K562 (cell line): ENCODE results near the gene OR2F1. TPM values are rescaled to one million over a fixed set of nuclear protein-coding genes. Genes with fewer than 3 reads are reported as not detected.

ENCODE experiments used
- ATAC-seq: fragments of 200-7000 bp; cut with Tn5 transposase; 3 replicates; pipeline ENCODE4 v1.9.1; 2020; ENCODE audit warnings: moderate library complexity
- BruUV-seq: library from RNA; stranded (reverse); fragments of 400-500 nt; replicated peaks from 2 replicates; lab custom pipeline; 2021; lab: Mats Ljungman, UMichigan
- CTCF ChIA-PET: fragments of 300-600 bp; formaldehyde crosslinking; extraction: SDS; loops from one replicate; lab custom pipeline; 2021; ENCODE audit warnings: low intra/inter-chr PET ratio; lab: Yijun Ruan, JAX
- POLR2A ChIA-PET: fragments of 300-600, 350-650 bp; sonication (Branson Sonifier 250); formaldehyde crosslinking; extraction: SDS; loops from one replicate; lab custom pipeline; 2021; ENCODE audit warnings: antibody characterized with exemption, inconsistent platforms; lab: Yijun Ruan, JAX
- DNase-seq, 4 experiments: peaks; one replicate each; pipeline versions ENCODE4 v3.0.0 to v3.0.0-alpha.2; 2011 to 2018; ENCODE audit warnings: low spot score in 3 of 4, mixed read lengths in 3 of 4; ENCODE audit errors: extremely low read depth in 1 of 4
- FAIRE-seq: peaks from 2 replicates; lab custom pipeline; 2011; peaks lifted over from hg19 to GRCh38; lab: Jason Lieb, UNC
- H2AFZ ChIP-seq: 2 replicates; pipeline ENCODE4 v1.6.0; 2011; ENCODE audit warnings: low read depth, low read length, control low read depth, inconsistent platforms
- H3K27ac ChIP-seq: fragments of 200-600 bp; 3 replicates; pipeline ENCODE4 v1.8.0; 2011; ENCODE audit warnings: low read depth, mild to moderate bottlenecking, control low read depth, inconsistent platforms, low read length, moderate library complexity, mixed read lengths; ENCODE audit errors: extremely low read depth
- H3K27me3 ChIP-seq, 2 experiments: fragments of 300-600 bp in 1 of 2; 2 replicates in 1 of 2; 3 replicates in 1 of 2; pipeline versions ENCODE4 v1.6.0 to v1.8.0; 2011; ENCODE audit warnings: inconsistent platforms in 2 of 2, low read length in 2 of 2, mild to moderate bottlenecking in 1 of 2, mixed read lengths in 1 of 2, moderate library complexity in 1 of 2; ENCODE audit not compliant: control insufficient read depth in 2 of 2, insufficient read depth in 2 of 2
- H3K36me3 ChIP-seq: fragments of 300-600 bp; 3 replicates; pipeline ENCODE4 v1.8.0; 2011; ENCODE audit warnings: mild to moderate bottlenecking, low read length, inconsistent platforms; ENCODE audit not compliant: control insufficient read depth, insufficient read depth
- H3K4me1 ChIP-seq, 2 experiments: fragments of 200-600 bp in 1 of 2; replicated peaks in 1 of 2; 2 replicates in 1 of 2; 3 replicates in 1 of 2; pipeline versions ENCODE4 v1.5.1 to v1.8.0; 2011; ENCODE audit warnings: inconsistent platforms in 2 of 2, low read length in 2 of 2, mild to moderate bottlenecking in 1 of 2, mixed read lengths in 1 of 2, moderate library complexity in 1 of 2; ENCODE audit not compliant: control insufficient read depth in 2 of 2, insufficient read depth in 2 of 2
- H3K4me2 ChIP-seq: 2 replicates; pipeline ENCODE4 v1.6.1; 2011; ENCODE audit warnings: low read length, control low read depth, inconsistent platforms, mixed read lengths; ENCODE audit not compliant: insufficient read depth
- H3K4me3 ChIP-seq: fragments of 200-600 bp; sonication (generic), shearing (Covaris generic); 2 replicates; pipeline ENCODE4 v1.5.1; 2016; ENCODE audit warnings: control low read depth, inconsistent platforms
- H3K79me2 ChIP-seq: fragments of 200-600 bp; 3 replicates; pipeline ENCODE4 v1.8.0; 2011; ENCODE audit warnings: low read length, inconsistent platforms; ENCODE audit not compliant: control insufficient read depth, insufficient read depth
- H3K9ac ChIP-seq, 2 experiments: 2 replicates each; pipeline versions ENCODE4 v1.6.0 to v1.6.1; 2011; ENCODE audit warnings: low read depth in 2 of 2, low read length in 2 of 2, control low read depth in 1 of 2, inconsistent platforms in 1 of 2, mild to moderate bottlenecking in 1 of 2, mixed read lengths in 1 of 2; ENCODE audit not compliant: insufficient read depth in 1 of 2
- H3K9me1 ChIP-seq: one replicate; pipeline ENCODE4 v1.6.0; 2011; ENCODE audit warnings: inconsistent platforms, mild to moderate bottlenecking, low read length, moderate library complexity; ENCODE audit not compliant: control insufficient read depth, insufficient read depth
- H3K9me3 ChIP-seq: replicated peaks from 2 replicates; pipeline ENCODE4 v1.5.1; 2011; ENCODE audit warnings: low read depth, low read length, inconsistent platforms; ENCODE audit not compliant: control insufficient read depth, insufficient read depth
- H4K20me1 ChIP-seq: replicated peaks from 2 replicates; pipeline ENCODE4 v1.6.1; 2011; ENCODE audit warnings: low read length, inconsistent platforms, mixed read lengths; ENCODE audit not compliant: control insufficient read depth, insufficient read depth
- ADNP ChIP-seq: fragments of 200-800 bp; sonication (Bioruptor generic); IDR thresholded peaks from 2 replicates; pipeline ENCODE4 v1.6.1; 2016; ENCODE audit warnings: missing genetic modification characterization, missing compliant biosample characterization
- ARID2 ChIP-seq: fragments of 450-650 bp; IDR thresholded peaks from 2 replicates; pipeline ENCODE4 v1.6.1; 2017; ENCODE audit warnings: antibody characterized with exemption, mild to moderate bottlenecking
- CSDE1 ChIP-seq, 2 experiments: fragments of 450-650 bp; IDR thresholded peaks; 2 replicates each; pipeline ENCODE4 v1.6.1; 2016; ENCODE audit warnings: mild to moderate bottlenecking in 1 of 2
- GABPA ChIP-seq: fragments of 200-800 bp; sonication (Bioruptor generic); conservative IDR thresholded peaks from 2 replicates; pipeline ENCODE4 v1.6.1; 2016; ENCODE audit warnings: low read depth, missing genetic modification characterization, missing compliant biosample characterization
- HEY1 ChIP-seq: fragments of 250-450 bp; sonication (Bioruptor Pico); IDR thresholded peaks from 2 replicates; pipeline ENCODE4 v1.5.0; 2020; ENCODE audit warnings: mild to moderate bottlenecking, moderate library complexity, borderline replicate concordance
- KDM4B ChIP-seq, 2 experiments: fragments of 450-650 bp in 1 of 2; sonication (generic) in 1 of 2; IDR thresholded peaks; 2 replicates each; pipeline ENCODE4 v1.6.1; 2016 to 2017; ENCODE audit warnings: borderline replicate concordance in 2 of 2, antibody characterized with exemption in 1 of 2, low read depth in 1 of 2, mild to moderate bottlenecking in 1 of 2
- MECOM ChIP-seq: fragments of 250-450 bp; sonication (Bioruptor Pico); IDR thresholded peaks from 2 replicates; pipeline ENCODE4 v1.8.0; 2022; ENCODE audit warnings: inconsistent platforms
- MIER1 ChIP-seq: fragments of 450-650 bp; IDR thresholded peaks from 2 replicates; pipeline ENCODE4 v1.6.1; 2016; ENCODE audit warnings: antibody characterized with exemption, mild to moderate bottlenecking, low read depth
- POLR2AphosphoS5 ChIP-seq: IDR thresholded peaks from 2 replicates; pipeline ENCODE4 v1.6.1; 2011; ENCODE audit warnings: mild to moderate bottlenecking, low read depth, low read length, moderate library complexity; ENCODE audit not compliant: control insufficient read depth, insufficient read depth
- PTBP1 ChIP-seq: fragments of 200-400 bp; formaldehyde crosslinking; IDR thresholded peaks from 2 replicates; pipeline ENCODE4 v1.6.1; 2017; ENCODE audit warnings: low read depth, low read length
- RAD21 ChIP-seq, 2 experiments: fragments of 250-450 bp in 1 of 2; fragments of 450-650 bp in 1 of 2; sonication (Bioruptor Pico) in 1 of 2; formaldehyde crosslinking in 1 of 2; IDR thresholded peaks in 1 of 2; conservative IDR thresholded peaks in 1 of 2; 2 replicates each; pipeline versions ENCODE4 v1.4.0 to v1.8.0; 2020 to 2022; ENCODE audit warnings: mild to moderate bottlenecking in 2 of 2, moderate library complexity in 1 of 2
- RBBP5 ChIP-seq: fragments of 200-600 bp; sonication (generic); IDR thresholded peaks from 2 replicates; pipeline ENCODE4 v1.6.1; 2012; ENCODE audit warnings: borderline replicate concordance, mild to moderate bottlenecking, low read length, control low read depth, inconsistent platforms; ENCODE audit not compliant: insufficient read depth, poor library complexity, severe bottlenecking
- ZNF699 ChIP-seq: fragments of 250-450 bp; sonication (Bioruptor Pico); IDR thresholded peaks from 2 replicates; pipeline ENCODE4 v1.8.0; 2021; ENCODE audit warnings: mild to moderate bottlenecking, moderate library complexity; ENCODE audit not compliant: insufficient replicate concordance
- WGBS: fragments of 100-300 bp; shearing (Covaris generic); methylation state at CpG from one replicate; pipeline ENCODE4 v1.1.6; 2016; ENCODE audit warnings: low coverage, mixed read lengths; ENCODE audit not compliant: insufficient coverage; ENCODE audit errors: missing lambda C conversion rate; 5-methylcytosine and 5-hydroxymethylcytosine counted together
- in situ Hi-C: fragments of 300-500 bp; cut with MboI; formaldehyde crosslinking; loops from 4 replicates; pipeline ENCODE4 v1.15.0; 2018; ENCODE audit warnings: inconsistent platforms, mixed read lengths
- intact Hi-C: fragments of 100-400 bp; cut with micrococcal nuclease; formaldehyde crosslinking; loops from 2 replicates; pipeline ENCODE4 v1.14.2; 2022
- polyA plus RNA-seq, 8 experiments: library from polyadenylated mRNA; depleted of rRNA in 4 of 8; stranded (reverse) in 5 of 8; unstranded in 3 of 8; fragments of >200 nt; fragmentation: Nextera tagmentation in 2 of 8; fragmentation: Illumina TruSeq in 1 of 8; extraction: Ambion mirVana in 2 of 8; extraction: Trizol in 1 of 8; gene quantifications; 2 replicates each; pipeline versions ENCODE4 v1.2.1 to v1.2.3, GENCODE V29; 2011 to 2014; ENCODE audit warnings: inconsistent platforms in 1 of 8, missing spikeins in 1 of 8
- total RNA-seq, 7 experiments: library from RNA; depleted of rRNA in 6 of 7; stranded (reverse); fragments of >200 nt in 6 of 7; fragmentation: Illumina TruSeq in 2 of 7; extraction: Trizol in 2 of 7; gene quantifications; 2 replicates each; pipeline versions ENCODE4 v1.2.1 to v1.2.3, GENCODE V29; 2011 to 2021; ENCODE audit warnings: low replicate concordance in 1 of 7
- TF ChIP-seq, protein P1 (sequence below): sonication (generic); formaldehyde crosslinking; IDR thresholded peaks from 2 replicates; pipeline ENCODE4 v1.8.0; 2022; ENCODE audit warnings: mild to moderate bottlenecking, missing genetic modification reagents, borderline replicate concordance
- TF ChIP-seq, protein P2 (sequence below), 2 experiments: IDR thresholded peaks; 2 replicates each; pipeline ENCODE4 v1.6.1; 2012; ENCODE audit warnings: improper control_type of control experiment in 2 of 2, low read depth in 2 of 2, low read length in 2 of 2, borderline replicate concordance in 1 of 2
- TF ChIP-seq, protein P3 (sequence below): fragments of 450-650 bp; IDR thresholded peaks from 2 replicates; pipeline ENCODE4 v1.6.1; 2016

OR2F1 gene
- total and polyA plus RNA-seq, 9 of the 15 experiments (the other 6 are each of a cell fraction or from before 2014, with no cell fraction given) = not detected

DNA sequence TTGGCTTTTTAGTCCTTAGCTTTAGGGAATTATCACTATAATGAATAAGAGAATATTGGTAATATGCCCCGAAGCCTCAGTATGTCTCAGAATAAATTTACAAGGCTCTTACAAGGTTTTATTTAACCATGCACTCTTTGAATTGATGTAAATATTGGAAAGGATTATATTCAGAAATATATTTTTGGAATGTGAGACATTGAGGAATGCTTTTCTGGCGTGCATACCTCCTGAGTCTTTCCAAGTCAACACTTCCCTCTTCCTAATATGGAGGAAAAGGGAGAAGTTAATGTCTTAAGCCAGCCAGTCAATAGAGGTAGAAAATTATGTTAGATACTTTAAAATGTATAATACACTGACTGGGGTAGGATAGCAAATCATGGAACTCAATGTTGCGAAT is 1.2 kb upstream of the OR2F1 start:
- intact Hi-C loops = no loop called here
- Histone ChIP-seq H4K20me1 (no peaks in the 10 kb centered on the region), H2AFZ (no peak overlapping the region), H3K4me3 (no peak overlapping the region), H3K9ac (no peak overlapping the region), H3K79me2 (no peaks in the 10 kb centered on the region), H3K4me2 (no peak overlapping the region), H3K9me1 (no peaks in the 10 kb centered on the region), H3K27me3 (no peaks in the 10 kb centered on the region; a peak in 2 of 5 replicates), H3K9me3 (no peaks in the 10 kb centered on the region), H3K4me1 (0 out of 5 replicates have a peak, but pooled peaks cover 0 to 2% of the 10 kb centered on the region in 2 experiments), H3K36me3 (no peaks in the 10 kb centered on the region), H3K27ac (no peak overlapping the region)
- BruUV-seq = no TSS peak
- CTCF ChIA-PET = no interaction called here
- DNase-seq = no peak
- POLR2A ChIA-PET = no interaction called here
- ATAC-seq = no peak
- 5% methylated on average over 3 of the region's 3 CpGs for WGBS
- in situ Hi-C loops = no loop called here
- no peak for FAIRE-seq
- TF ChIP-seq ZNF699 (no peak), POLR2AphosphoS5 (no peak), MECOM (no peak), PTBP1 (no peak), RBBP5 (no peak), HEY1 (CRISPR knock-in tag) (no peak), ARID2 (no peak), ADNP (no peak), MIER1 (no peak), CSDE1 (IDR thresholded peaks at IDR 0.05) (no peak), RAD21 (CRISPR knock-in tag; conservative IDR thresholded peaks at IDR 0.05 in 1 of 2, IDR thresholded peaks at IDR 0.05 in 1 of 2) (no peak), GABPA (tag) (no peak), KDM4B (IDR thresholded peaks at IDR 0.05; ENCODE audit: borderline replicate concordance in 2 of 2, low read depth in 1 of 2) (no peak)
- TF ChIP-seq, protein P1, sequence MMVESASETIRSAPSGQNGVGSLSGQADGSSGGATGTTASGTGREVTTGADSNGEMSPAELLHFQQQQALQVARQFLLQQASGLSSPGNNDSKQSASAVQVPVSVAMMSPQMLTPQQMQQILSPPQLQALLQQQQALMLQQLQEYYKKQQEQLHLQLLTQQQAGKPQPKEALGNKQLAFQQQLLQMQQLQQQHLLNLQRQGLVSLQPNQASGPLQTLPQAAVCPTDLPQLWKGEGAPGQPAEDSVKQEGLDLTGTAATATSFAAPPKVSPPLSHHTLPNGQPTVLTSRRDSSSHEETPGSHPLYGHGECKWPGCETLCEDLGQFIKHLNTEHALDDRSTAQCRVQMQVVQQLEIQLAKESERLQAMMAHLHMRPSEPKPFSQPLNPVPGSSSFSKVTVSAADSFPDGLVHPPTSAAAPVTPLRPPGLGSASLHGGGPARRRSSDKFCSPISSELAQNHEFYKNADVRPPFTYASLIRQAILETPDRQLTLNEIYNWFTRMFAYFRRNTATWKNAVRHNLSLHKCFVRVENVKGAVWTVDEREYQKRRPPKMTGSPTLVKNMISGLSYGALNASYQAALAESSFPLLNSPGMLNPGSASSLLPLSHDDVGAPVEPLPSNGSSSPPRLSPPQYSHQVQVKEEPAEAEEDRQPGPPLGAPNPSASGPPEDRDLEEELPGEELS (CRISPR knock-in tag) = no peak
- TF ChIP-seq, protein P2, sequence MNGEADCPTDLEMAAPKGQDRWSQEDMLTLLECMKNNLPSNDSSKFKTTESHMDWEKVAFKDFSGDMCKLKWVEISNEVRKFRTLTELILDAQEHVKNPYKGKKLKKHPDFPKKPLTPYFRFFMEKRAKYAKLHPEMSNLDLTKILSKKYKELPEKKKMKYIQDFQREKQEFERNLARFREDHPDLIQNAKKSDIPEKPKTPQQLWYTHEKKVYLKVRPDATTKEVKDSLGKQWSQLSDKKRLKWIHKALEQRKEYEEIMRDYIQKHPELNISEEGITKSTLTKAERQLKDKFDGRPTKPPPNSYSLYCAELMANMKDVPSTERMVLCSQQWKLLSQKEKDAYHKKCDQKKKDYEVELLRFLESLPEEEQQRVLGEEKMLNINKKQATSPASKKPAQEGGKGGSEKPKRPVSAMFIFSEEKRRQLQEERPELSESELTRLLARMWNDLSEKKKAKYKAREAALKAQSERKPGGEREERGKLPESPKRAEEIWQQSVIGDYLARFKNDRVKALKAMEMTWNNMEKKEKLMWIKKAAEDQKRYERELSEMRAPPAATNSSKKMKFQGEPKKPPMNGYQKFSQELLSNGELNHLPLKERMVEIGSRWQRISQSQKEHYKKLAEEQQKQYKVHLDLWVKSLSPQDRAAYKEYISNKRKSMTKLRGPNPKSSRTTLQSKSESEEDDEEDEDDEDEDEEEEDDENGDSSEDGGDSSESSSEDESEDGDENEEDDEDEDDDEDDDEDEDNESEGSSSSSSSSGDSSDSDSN (IDR thresholded peaks at IDR 0.05; ENCODE audit: borderline replicate concordance in 1 of 2, low read depth in 2 of 2, low read length in 2 of 2) = no peak
- TF ChIP-seq, protein P3, sequence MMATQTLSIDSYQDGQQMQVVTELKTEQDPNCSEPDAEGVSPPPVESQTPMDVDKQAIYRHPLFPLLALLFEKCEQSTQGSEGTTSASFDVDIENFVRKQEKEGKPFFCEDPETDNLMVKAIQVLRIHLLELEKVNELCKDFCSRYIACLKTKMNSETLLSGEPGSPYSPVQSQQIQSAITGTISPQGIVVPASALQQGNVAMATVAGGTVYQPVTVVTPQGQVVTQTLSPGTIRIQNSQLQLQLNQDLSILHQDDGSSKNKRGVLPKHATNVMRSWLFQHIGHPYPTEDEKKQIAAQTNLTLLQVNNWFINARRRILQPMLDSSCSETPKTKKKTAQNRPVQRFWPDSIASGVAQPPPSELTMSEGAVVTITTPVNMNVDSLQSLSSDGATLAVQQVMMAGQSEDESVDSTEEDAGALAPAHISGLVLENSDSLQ = no peak
